Inferior parietal cortex (tissue), 1 donor: ENCODE data around the gene SMARCA4.
"Not testable (repeated sequence)": the region's sequence is repeated elsewhere in the genome, so short reads cannot be mapped to it uniquely, and the experiment has no call there.

ENCODE experiments used
- DNase-seq: peaks from one replicate; pipeline ENCODE4 v3.0.0-alpha.2; 2016; ENCODE audit errors: extremely low spot score

Gene SMARCA4

DNA sequence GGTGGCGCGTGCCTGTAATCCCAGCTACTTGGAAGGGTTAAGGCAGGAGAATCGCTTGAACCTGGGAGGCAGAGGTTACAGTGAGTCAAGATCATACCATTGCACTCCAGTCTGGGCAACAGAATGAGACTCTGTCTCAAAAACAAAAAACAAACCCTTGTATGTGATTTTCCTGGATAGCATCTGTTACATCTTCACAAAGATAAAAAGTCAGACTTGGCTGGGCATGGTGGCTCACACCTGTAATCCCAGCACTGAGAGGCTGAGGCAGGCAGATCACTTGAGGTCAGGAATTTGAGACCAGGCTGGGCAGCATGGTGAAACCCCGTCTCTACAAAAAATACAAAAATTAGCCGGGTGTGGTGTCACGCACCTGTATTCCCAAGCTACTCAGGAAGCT, 136.5 kb downstream of the SMARCA4 start:
- DNase-seq = not testable (repeated sequence)

DNA sequence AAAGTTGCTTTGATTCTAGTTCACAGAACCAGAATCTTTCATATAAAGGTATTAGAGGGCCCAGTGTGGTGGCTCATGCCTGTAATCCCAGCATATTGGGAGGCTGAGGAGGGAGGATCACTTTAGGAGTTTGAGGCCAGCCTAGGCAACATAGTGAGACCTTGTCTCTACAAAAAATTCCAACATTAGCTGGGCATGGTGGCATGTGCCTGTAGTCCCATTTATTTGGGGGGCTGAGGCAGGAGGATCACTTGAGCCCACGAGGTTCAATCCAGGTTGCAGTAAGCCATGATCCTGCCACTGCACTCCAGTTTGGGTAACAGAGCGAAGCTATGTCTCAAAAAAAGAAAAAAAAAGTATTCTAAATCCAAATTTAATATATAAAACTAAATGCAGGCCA, 137.5 kb downstream of the SMARCA4 start:
- no peak for DNase-seq

DNA sequence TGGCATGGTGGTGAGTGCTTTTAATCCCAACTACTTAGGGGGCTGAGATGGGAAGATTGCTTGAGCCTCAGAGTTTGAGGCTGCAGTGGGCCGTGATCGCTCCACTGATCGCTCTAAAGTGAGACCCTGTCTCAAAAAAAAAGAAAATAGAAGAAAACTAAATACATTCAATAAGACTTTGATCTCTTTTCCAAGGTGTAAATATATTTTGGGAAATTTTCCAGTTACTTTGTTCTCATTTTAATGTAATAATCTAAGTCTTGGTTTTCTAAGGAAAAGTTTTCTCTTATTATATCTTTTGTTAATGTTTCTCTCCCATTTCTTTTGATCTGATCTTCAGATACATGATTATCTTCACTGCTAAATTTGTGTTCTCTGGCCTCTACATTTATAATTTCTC, 138.0 kb downstream of the SMARCA4 start:
- no peak for DNase-seq

DNA sequence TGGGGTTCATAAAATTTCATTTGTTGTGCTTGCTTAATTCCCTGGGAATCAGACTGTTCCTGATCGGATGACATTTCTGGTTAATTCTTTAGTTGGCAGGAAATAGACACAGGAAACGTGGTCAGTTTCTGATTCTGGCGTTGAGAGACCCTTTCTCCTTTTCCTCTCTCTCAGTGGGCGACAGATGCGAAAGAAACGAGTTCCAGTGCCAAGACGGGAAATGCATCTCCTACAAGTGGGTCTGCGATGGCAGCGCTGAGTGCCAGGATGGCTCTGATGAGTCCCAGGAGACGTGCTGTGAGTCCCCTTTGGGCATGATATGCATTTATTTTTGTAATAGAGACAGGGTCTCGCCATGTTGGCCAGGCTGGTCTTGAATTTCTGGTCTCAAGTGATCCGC, 139.2 kb downstream of the SMARCA4 start:
- DNase-seq = no peak

DNA sequence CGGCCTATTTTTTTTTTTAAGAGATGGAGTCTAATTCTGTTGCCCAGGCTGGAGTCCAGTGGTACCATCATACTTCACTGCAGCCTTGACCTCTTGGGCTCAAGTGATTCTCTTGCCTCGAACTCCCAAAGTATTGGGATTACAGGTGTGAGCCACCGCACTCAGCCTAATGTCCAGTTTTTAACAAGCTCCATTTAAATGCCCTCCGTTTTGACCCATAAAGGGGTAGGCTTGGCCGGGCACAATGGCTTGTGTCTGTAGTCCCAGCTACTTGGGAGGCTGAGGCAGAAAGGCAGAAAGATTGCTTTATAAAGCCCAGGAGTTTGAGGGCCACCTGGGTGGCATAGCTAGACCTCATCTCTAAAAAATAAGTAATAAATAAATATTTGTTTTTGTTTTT, 140.2 kb downstream of the SMARCA4 start:
- no peak for DNase-seq

DNA sequence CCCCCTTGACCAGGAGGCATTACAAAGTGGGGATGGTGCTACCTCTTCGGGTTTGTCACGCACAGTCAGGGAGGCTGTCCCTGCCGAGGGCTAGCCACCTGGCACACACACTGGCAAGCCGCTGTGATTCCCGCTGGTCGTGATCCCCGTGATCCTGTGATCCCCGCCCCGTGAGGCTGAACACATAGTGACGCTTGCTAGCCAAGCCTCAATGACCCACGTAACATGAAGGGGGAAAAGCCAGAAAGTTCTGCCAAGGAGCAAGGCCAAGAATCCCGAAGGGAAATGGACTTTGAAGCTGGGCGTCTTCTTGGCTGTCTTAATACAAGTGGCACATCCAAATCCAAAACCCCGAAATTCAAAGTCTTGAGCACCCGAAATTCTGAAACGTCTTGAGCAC, 142.1 kb downstream of the SMARCA4 start:
- DNase-seq = no peak

DNA sequence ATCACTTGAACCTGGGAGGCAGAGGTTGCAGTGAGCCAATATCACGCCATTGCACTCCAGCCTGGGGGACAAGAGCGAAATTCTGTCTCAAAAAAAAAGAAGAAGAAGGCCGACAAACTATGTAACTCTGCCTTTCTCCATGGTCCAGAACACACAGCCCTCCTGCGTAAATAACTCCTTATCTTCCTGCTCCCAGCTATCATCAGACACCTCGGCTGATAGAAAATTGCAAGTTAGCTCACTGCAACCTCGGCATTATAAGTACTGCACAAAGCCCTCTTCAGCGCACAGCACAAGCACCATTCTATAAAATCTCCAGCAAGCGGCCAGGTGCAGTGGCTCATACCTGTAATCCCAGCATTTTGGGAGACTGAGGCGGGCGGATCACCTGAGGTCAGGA, 142.8 kb downstream of the SMARCA4 start:
- not testable (repeated sequence) for DNase-seq

DNA sequence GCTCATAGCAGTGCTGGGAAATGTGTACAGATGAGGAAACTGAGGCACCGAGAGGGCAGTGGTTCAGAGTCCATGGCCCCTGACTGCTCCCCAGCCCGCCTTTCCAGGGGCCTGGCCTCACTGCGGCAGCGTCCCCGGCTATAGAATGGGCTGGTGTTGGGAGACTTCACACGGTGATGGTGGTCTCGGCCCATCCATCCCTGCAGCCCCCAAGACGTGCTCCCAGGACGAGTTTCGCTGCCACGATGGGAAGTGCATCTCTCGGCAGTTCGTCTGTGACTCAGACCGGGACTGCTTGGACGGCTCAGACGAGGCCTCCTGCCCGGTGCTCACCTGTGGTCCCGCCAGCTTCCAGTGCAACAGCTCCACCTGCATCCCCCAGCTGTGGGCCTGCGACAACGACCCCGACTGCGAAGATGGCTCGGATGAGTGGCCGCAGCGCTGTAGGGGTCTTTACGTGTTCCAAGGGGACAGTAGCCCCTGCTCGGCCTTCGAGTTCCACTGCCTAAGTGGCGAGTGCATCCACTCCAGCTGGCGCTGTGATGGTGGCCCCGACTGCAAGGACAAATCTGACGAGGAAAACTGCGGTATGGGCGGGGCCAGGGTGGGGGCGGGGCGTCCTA, 144.3 kb downstream of the SMARCA4 start:
- DNase-seq = no peak

DNA sequence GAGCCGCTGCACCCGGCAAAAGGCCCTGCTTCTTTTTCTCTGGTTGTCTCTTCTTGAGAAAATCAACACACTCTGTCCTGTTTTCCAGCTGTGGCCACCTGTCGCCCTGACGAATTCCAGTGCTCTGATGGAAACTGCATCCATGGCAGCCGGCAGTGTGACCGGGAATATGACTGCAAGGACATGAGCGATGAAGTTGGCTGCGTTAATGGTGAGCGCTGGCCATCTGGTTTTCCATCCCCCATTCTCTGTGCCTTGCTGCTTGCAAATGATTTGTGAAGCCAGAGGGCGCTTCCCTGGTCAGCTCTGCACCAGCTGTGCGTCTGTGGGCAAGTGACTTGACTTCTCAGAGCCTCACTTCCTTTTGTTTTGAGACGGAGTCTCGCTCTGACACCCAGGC, 145.6 kb downstream of the SMARCA4 start:
- no peak for DNase-seq

DNA sequence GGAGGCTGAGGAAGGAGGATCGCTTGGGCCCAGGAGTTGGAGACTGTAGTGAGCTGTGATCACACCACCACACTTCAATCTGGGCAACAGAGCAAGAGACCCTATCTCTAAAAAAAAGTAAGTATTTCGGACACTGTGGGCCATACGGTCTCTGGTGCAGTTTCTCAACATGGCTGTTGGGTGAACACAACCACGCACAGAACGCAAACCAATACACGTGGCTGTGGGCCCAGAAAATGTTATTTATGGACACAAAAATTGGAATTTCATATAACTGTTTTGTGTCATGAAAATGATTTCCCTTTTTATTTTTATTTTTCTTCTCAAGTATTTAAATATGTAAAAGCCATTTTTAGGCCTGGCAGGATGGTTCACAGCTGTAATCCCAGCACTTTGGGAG, 147.9 kb downstream of the SMARCA4 start:
- DNase-seq = no peak

DNA sequence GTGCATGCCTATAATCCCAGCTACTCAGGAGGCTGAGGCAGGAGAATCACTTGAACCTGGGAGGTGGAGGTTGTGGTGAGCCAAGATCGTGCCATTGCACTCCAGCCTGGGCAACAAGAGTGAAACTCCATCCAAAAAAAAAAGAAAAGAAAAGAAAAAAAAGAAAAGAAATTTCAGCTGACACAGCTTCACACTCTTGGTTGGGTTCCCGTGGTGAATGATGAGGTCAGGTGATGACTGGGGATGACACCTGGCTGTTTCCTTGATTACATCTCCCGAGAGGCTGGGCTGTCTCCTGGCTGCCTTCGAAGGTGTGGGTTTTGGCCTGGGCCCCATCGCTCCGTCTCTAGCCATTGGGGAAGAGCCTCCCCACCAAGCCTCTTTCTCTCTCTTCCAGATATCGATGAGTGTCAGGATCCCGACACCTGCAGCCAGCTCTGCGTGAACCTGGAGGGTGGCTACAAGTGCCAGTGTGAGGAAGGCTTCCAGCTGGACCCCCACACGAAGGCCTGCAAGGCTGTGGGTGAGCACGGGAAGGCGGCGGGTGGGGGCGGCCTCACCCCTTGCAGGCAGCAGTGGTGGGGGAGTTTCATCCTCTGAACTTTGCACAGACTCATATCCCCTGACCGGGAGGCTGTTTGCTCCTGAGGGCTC, 150.4 kb downstream of the SMARCA4 start:
- no peak for DNase-seq

DNA sequence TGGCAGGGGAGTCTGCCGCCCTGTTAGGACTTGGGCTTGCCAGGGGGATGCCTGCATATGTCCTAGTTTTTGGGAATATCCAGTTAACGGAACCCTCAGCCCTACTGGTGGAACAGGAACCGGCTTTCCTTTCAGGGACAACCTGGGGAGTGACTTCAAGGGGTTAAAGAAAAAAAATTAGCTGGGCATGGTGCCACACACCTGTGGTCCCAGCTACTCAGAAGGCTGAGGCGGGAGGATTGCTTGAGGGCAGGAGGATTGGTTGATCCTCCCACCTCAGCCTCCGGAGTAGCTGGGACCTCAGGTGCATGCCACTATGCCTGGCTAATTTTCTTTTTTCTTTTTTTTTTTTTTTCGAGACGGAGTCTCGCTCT, 150.9 kb downstream of the SMARCA4 start:
- no peak for DNase-seq
